Panc1 (cell line): Measurements from ENCODE around the gene JAM2. TPM values are rescaled to one million over a fixed set of nuclear protein-coding genes. Genes with fewer than 3 reads are reported as not detected.

Source experiments
- ATAC-seq: fragments of 200-7000 bp; cut with Tn5 transposase; 2 replicates; pipeline ENCODE4 v1.9.1; 2020; ENCODE audit warnings: mild to moderate bottlenecking, moderate library complexity
- BruUV-seq: library from RNA; stranded (reverse); fragments of 400-500 nt; replicated peaks from 2 replicates; lab custom pipeline; 2021; lab: Mats Ljungman, UMichigan
- CTCF ChIA-PET: fragments of 300-600 bp; sonication (Branson Sonifier 250); formaldehyde crosslinking; loops from one replicate; lab custom pipeline; 2022; ENCODE audit warnings: antibody characterized with exemption; lab: Charles Lee
- POLR2A ChIA-PET: fragments of 300-600 bp; sonication (Branson Sonifier 250); formaldehyde crosslinking; loops from one replicate; lab custom pipeline; 2022; ENCODE audit warnings: antibody characterized with exemption; lab: Charles Lee
- DNase-seq: peaks from one replicate; pipeline ENCODE4 v3.0.0-alpha.2; 2010; ENCODE audit warnings: low read depth, low spot score
- H3K27ac ChIP-seq: 2 replicates; pipeline ENCODE4 v1.5.1; 2011; ENCODE audit warnings: mild to moderate bottlenecking, low read length, inconsistent platforms
- H3K27me3 ChIP-seq: fragments of 200-500 bp; sonication (Bioruptor generic); 2 replicates; pipeline ENCODE4 v1.6.0; 2014; ENCODE audit warnings: low read length, inconsistent platforms; ENCODE audit not compliant: control insufficient read depth, insufficient read depth
- H3K36me3 ChIP-seq: fragments of 200-500 bp; sonication (Bioruptor generic); 2 replicates; pipeline ENCODE4 v1.5.1; 2014; ENCODE audit warnings: inconsistent platforms, mild to moderate bottlenecking, low read length, moderate library complexity; ENCODE audit not compliant: control insufficient read depth, insufficient read depth
- H3K4me1 ChIP-seq: 2 replicates; pipeline ENCODE4 v1.5.1; 2011; ENCODE audit warnings: inconsistent platforms, mild to moderate bottlenecking, low read length, moderate library complexity; ENCODE audit not compliant: control insufficient read depth, insufficient read depth
- H3K4me3 ChIP-seq, 2 experiments: 2 replicates each; pipeline ENCODE4 v1.5.1; 2011 to 2012; ENCODE audit warnings: low read depth in 2 of 2, low read length in 2 of 2, mild to moderate bottlenecking in 2 of 2, inconsistent platforms in 1 of 2, moderate library complexity in 1 of 2
- H3K9me3 ChIP-seq: fragments of 200-500 bp; sonication (Bioruptor generic); 2 replicates; pipeline ENCODE4 v1.5.1; 2014; ENCODE audit warnings: low read depth, mild to moderate bottlenecking, inconsistent platforms, low read length, moderate library complexity; ENCODE audit not compliant: control insufficient read depth, insufficient read depth
- CTCF ChIP-seq: fragments of 450-650 bp; IDR thresholded peaks from 2 replicates; pipeline ENCODE4 v1.5.1; 2017; ENCODE audit warnings: mild to moderate bottlenecking
- POLR2AphosphoS5 ChIP-seq: IDR thresholded peaks from 2 replicates; pipeline ENCODE4 v1.6.1; 2012; ENCODE audit warnings: mild to moderate bottlenecking, low read depth, low read length, moderate library complexity
- REST ChIP-seq, 2 experiments: IDR thresholded peaks; 2 replicates each; pipeline ENCODE4 v1.6.1; 2011 to 2012; ENCODE audit warnings: low read depth in 2 of 2, control low read depth in 1 of 2, low read length in 1 of 2, mild to moderate bottlenecking in 1 of 2, moderate library complexity in 1 of 2; ENCODE audit not compliant: insufficient read depth in 1 of 2
- SIN3A ChIP-seq: IDR thresholded peaks from 2 replicates; pipeline ENCODE4 v1.6.1; 2012; ENCODE audit warnings: low read depth, mild to moderate bottlenecking, low read length, moderate library complexity, borderline replicate concordance; ENCODE audit not compliant: insufficient read depth
- TCF7L2 ChIP-seq: IDR thresholded peaks from 2 replicates; pipeline ENCODE4 v1.6.1; 2011; ENCODE audit warnings: mild to moderate bottlenecking, low read depth, low read length, inconsistent platforms
- in situ Hi-C: cut with HindIII; loops from 2 replicates; pipeline ENCODE4 v1.10.0; 2016; ENCODE audit warnings: low sequenced_read_pairs, low pct_unique_long_range_greater_than_20kb
- intact Hi-C: fragments of 100-400 bp; cut with micrococcal nuclease; formaldehyde crosslinking; loops from one replicate; pipeline ENCODE4 v1.10.0; 2022; ENCODE audit not compliant: unreplicated experiment
- total RNA-seq: library from RNA; stranded (reverse); gene quantifications from one replicate; pipeline ENCODE4 v1.2.1, GENCODE V29; 2021; ENCODE audit not compliant: unreplicated experiment

Gene JAM2
- total RNA-seq, 1 experiment from 2014 or later: 0.21 TPM

GRCh38 chr21:25640943-25641292 lies 1.9 kb downstream of the JAM2 start:
- DNase-seq: no peak
- BruUV-seq: no TSS peak
- H3K27me3 ChIP-seq: peaks cover 12% of the 10 kb centered on the region
- intact Hi-C loops (no loop called here), in situ Hi-C loops (no loop called here)
- no peak for TF ChIP-seq POLR2AphosphoS5
- no peak for ATAC-seq
- H3K36me3 ChIP-seq: no peaks in the 10 kb centered on the region
- POLR2A ChIA-PET: no interaction called here
- no peaks in the 10 kb centered on the region for H3K9me3 ChIP-seq
- peaks cover 3% of the 10 kb centered on the region; the same call in 1 of the 2 replicates for H3K4me1 ChIP-seq
- H3K27ac ChIP-seq: no peak overlapping the region
- H3K4me3 ChIP-seq: no peak overlapping the region
- CTCF ChIA-PET: no interaction called here

DNA sequence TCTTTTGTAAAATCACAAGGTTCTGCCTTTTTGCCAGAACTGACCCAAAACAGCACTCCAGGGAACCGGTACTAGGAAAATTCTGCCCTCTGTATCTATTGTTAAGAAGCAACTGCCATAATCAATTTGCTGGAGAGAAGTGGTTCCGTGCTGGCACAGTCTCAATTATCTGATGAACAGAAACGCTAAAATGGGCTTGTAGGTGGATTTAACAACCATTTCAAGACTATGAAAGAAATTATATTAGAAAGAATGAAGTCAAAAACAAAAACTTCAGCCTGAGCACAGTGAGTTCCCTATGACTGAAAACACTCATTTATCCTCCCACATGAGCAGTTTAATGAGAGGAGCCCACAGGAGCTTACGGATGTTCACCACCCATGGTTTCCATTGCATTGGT lies 4.4 kb downstream of the JAM2 start:
- H3K4me3 ChIP-seq: no peak overlapping the region
- no TSS peak for BruUV-seq
- DNase-seq (no peak), ATAC-seq (no peak)
- H3K27me3 ChIP-seq: peaks cover 9% of the 10 kb centered on the region
- H3K27ac ChIP-seq: no peak overlapping the region
- peaks cover 3% of the 10 kb centered on the region; the same call in 1 of the 2 replicates for H3K4me1 ChIP-seq
- POLR2A ChIA-PET: no interaction called here
- no peaks in the 10 kb centered on the region for H3K36me3 ChIP-seq
- CTCF ChIA-PET: no interaction called here
- TF ChIP-seq POLR2AphosphoS5: no peak
- TF ChIP-seq TCF7L2: no peak
- TF ChIP-seq SIN3A: no peak
- no peaks in the 10 kb centered on the region for H3K9me3 ChIP-seq
- intact Hi-C loops (no loop called here), in situ Hi-C loops (no loop called here)

- no peaks in the 10 kb centered on the region for H3K4me1 ChIP-seq
- TF ChIP-seq POLR2AphosphoS5 (no peak), SIN3A (no peak), TCF7L2 (no peak), CTCF (no peak)
- ATAC-seq: no peak
- no peak for DNase-seq
- no peak overlapping the region for H3K27ac ChIP-seq
- H3K4me3 ChIP-seq: no peak overlapping the region
- peaks cover 2% of the 10 kb centered on the region for H3K27me3 ChIP-seq
- H3K9me3 ChIP-seq: no peaks in the 10 kb centered on the region
- ChIA-PET POLR2A (no interaction called here), CTCF (no interaction called here)
- BruUV-seq: no TSS peak
- no peaks in the 10 kb centered on the region for H3K36me3 ChIP-seq
- in situ Hi-C loops: no loop called here
- intact Hi-C loops: no loop called here
Observed at GRCh38 chr21:25646474-25646873, 7.4 kb downstream of the JAM2 start.

GRCh38 chr21:25647647-25648046 lies 8.6 kb downstream of the JAM2 start:
- no peak overlapping the region for H3K4me3 ChIP-seq
- no peaks in the 10 kb centered on the region for H3K4me1 ChIP-seq
- no peaks in the 10 kb centered on the region; the same call in 1 of the 2 replicates for H3K27me3 ChIP-seq
- H3K27ac ChIP-seq: no peak overlapping the region
- POLR2A ChIA-PET: no interaction called here
- CTCF ChIA-PET: no interaction called here
- DNase-seq: no peak
- H3K9me3 ChIP-seq: no peaks in the 10 kb centered on the region
- in situ Hi-C loops: no loop called here
- TF ChIP-seq REST (IDR thresholded peaks at IDR 0.05; ENCODE audit: insufficient read depth in 1 of 2, low read depth in 2 of 2, low read length in 1 of 2): no peak
- no peak for TF ChIP-seq SIN3A
- no peak for TF ChIP-seq TCF7L2
- no peak for TF ChIP-seq POLR2AphosphoS5
- TF ChIP-seq CTCF: no peak
- no peak for ATAC-seq
- intact Hi-C loops: no loop called here
- no TSS peak for BruUV-seq
- no peaks in the 10 kb centered on the region for H3K36me3 ChIP-seq
